A549 treated with GW870086 at 1 μM for 4 hours (cell line): ENCODE results near the gene SEC11C. TPM values are rescaled to one million over a fixed set of nuclear protein-coding genes. Genes with fewer than 3 reads are reported as not detected.

ENCODE experiments used
- total RNA-seq: library from RNA; stranded (reverse); fragments of 200-300 nt; extraction: Qiagen RNA extraction; gene quantifications from 5 replicates; pipeline ENCODE4 v1.2.3, GENCODE V29; 2022; ENCODE audit warnings: low read depth

SEC11C gene
- 54.6 to 61.2 TPM (median 60.5 TPM) in 5 replicates for total RNA-seq

DNA sequence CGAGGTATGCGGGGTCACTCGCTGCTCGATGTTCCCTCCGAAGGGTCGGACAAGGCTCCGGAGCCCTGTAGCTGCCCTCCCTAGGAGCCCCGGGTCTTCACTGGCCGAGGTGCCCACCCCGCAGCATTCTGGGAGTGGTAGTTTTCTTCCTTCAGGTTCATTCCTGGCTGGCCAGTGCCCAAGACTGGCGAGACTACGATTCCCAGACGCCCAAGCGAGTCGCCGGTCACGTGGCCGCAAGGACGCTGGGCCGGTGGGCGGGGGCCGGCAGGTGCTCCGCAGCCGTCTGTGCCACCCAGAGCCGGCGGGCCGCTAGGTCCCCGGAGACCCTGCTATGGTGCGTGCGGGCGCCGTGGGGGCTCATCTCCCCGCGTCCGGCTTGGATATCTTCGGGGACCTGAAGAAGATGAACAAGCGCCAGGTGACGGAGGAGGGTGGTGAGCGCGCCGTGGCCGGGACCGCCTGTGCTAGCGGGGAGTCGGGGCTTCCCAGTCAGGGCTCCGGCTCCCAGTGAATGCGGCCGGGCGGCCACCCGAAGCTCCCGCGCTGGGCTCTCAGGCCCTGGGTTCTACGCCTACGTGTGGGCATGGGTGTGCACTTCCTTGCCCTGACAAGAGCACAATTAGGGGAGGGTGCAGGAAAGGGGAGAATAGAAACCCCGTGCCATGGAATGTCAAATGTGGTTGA lies at the start of gene SEC11C:
Gene SEC11C, plus strand, starts transcription at position 270 of the 687 bp plus-strand sequence. Its CDS starts 65 bp downstream, at position 335.

Other genes with a start within 250 kb of the SEC11C start
- not detected in 5 replicates for gene GRP, start 80.3 kb downstream of the SEC11C start, total RNA-seq
- not detected in 5 replicates for gene RAX, start 133.6 kb downstream of the SEC11C start, total RNA-seq
- not detected in 5 replicates for gene CPLX4, start 178.8 kb downstream of the SEC11C start, total RNA-seq
- 21.9 to 40.5 TPM (median 32.9 TPM) in 5 replicates for gene LMAN1, start 219.4 kb downstream of the SEC11C start, total RNA-seq